VCaP (cell line): ENCODE results near the gene PIGT.
A peak's percentile ranks its signal among the peaks of the same experiment; 100 is the strongest.

Source experiments
- H3K27ac ChIP-seq: fragments of 450-650 bp; 2 replicates; pipeline ENCODE4 v1.5.1; 2017
- CTCF ChIP-seq: fragments of 450-650 bp; conservative IDR thresholded peaks from 2 replicates; pipeline ENCODE4 v1.5.1; 2017; ENCODE audit warnings: mild to moderate bottlenecking, moderate library complexity

Gene PIGT

GRCh38 chr20:45459606-45460005 is 43.7 kb downstream of the PIGT start:
- peak; percentile 53 for TF ChIP-seq CTCF
- no peak overlapping the region for H3K27ac ChIP-seq

- TF ChIP-seq CTCF = no peak
Observed at GRCh38 chr20:45461225-45461624, 45.3 kb downstream of the PIGT start.

GRCh38 chr20:45462711-45463509 is 47.0 kb downstream of the PIGT start:
- H3K27ac ChIP-seq = peak overlapping the region; percentile 85; the same call in 1 of the 2 replicates
- TF ChIP-seq CTCF = no peak

More at GRCh38 chr20:45461225-45461624, 45.3 kb downstream of the PIGT start:
- H3K27ac ChIP-seq = no peak overlapping the region

GRCh38 chr20:45463709-45464108 is 47.8 kb downstream of the PIGT start:
- no peak for TF ChIP-seq CTCF
- peak overlapping the region; percentile 85; the same call in 1 of the 2 replicates for H3K27ac ChIP-seq

GRCh38 chr20:45465491-45466266 is 49.7 kb downstream of the PIGT start:
- no peak for TF ChIP-seq CTCF

GRCh38 chr20:45467172-45467571 is 51.2 kb downstream of the PIGT start:
- H3K27ac ChIP-seq = peak overlapping the region; percentile 85
- no peak for TF ChIP-seq CTCF

More at GRCh38 chr20:45465491-45466266, 49.7 kb downstream of the PIGT start:
- peak overlapping the region; percentile 85 for H3K27ac ChIP-seq

GRCh38 chr20:45467861-45468260 is 51.9 kb downstream of the PIGT start:
- no peak for TF ChIP-seq CTCF

More at GRCh38 chr20:45467861-45468260, 51.9 kb downstream of the PIGT start:
- peak overlapping the region; percentile 85 for H3K27ac ChIP-seq
